ENCODE data around the gene CASP8AP2. TPM values are rescaled to one million over a fixed set of nuclear protein-coding genes. Genes with fewer than 3 reads are reported as not detected.

The CASP8AP2 gene
- total RNA-seq, 2 experiments from 2014 or later, result 17.3 to 20.0 TPM

GRCh38 chr6:89917801-89918366, 88.2 kb downstream of the CASP8AP2 start:
- CTCF ChIA-PET, result no interaction called here
- H3K27ac Mint-ChIP-seq, result no peak overlapping the region
- POLR2A ChIA-PET, result no interaction called here
- Histone ChIP-seq H3K36me3 (ENCODE audit: insufficient read depth, low read length) (no peaks in the 10 kb centered on the region), H3K4me3 (ENCODE audit: low read length) (no peak overlapping the region), H3K9me3 (ENCODE audit: control insufficient read depth in 1 of 2, insufficient read depth in 1 of 2, low read length in 2 of 2) (peaks cover 18% of the 10 kb centered on the region in 2 experiments), H3K27me3 (ENCODE audit: control insufficient read depth in 1 of 2, insufficient read depth in 2 of 2, low read length in 2 of 2) (no peaks in the 10 kb centered on the region), H3K4me1 (ENCODE audit: insufficient read depth, low read length) (no peaks in the 10 kb centered on the region), H3K27ac (ENCODE audit: low read depth in 1 of 2, low read length in 2 of 2) (no peak overlapping the region)
- H3K4me1 Mint-ChIP-seq (ENCODE audit: low read depth), result peaks cover 5% of the 10 kb centered on the region
- no peak for DNase-seq
- H3K27me3 Mint-ChIP-seq, result no peaks in the 10 kb centered on the region
- no peak for ATAC-seq (ENCODE audit: poor library complexity)
- intact Hi-C loops (cut with DNase I, micrococcal nuclease), result no loop called here
- H3K4me3 Mint-ChIP-seq, result no peak overlapping the region
- no peaks in the 10 kb centered on the region for H3K36me3 Mint-ChIP-seq (ENCODE audit: low read depth)
- no peak for TF ChIP-seq CTCF (IDR thresholded peaks at IDR 0.05)
- peaks cover 8% of the 10 kb centered on the region for H3K9me3 Mint-ChIP-seq

Other genes starting within 250 kb of the CASP8AP2 start
- gene LYRM2, start 191.1 kb upstream of the CASP8AP2 start, total RNA-seq, result 10 to 100 TPM; 12.3 to 16.3 TPM
- gene MDN1, start 10.1 kb upstream of the CASP8AP2 start, total RNA-seq, result 10 to 100 TPM; 40.3 to 40.4 TPM
- not detected for gene GJA10, start 64.6 kb downstream of the CASP8AP2 start, total RNA-seq

All from CD4-positive, alpha-beta T cell (primary cell).